ENCODE measurements around the gene KCTD15.

- no peak for TF ChIP-seq EZH2 (IDR thresholded peaks at IDR 0.05; ENCODE audit: borderline replicate concordance, low read length)
- TF ChIP-seq, protein P1, sequence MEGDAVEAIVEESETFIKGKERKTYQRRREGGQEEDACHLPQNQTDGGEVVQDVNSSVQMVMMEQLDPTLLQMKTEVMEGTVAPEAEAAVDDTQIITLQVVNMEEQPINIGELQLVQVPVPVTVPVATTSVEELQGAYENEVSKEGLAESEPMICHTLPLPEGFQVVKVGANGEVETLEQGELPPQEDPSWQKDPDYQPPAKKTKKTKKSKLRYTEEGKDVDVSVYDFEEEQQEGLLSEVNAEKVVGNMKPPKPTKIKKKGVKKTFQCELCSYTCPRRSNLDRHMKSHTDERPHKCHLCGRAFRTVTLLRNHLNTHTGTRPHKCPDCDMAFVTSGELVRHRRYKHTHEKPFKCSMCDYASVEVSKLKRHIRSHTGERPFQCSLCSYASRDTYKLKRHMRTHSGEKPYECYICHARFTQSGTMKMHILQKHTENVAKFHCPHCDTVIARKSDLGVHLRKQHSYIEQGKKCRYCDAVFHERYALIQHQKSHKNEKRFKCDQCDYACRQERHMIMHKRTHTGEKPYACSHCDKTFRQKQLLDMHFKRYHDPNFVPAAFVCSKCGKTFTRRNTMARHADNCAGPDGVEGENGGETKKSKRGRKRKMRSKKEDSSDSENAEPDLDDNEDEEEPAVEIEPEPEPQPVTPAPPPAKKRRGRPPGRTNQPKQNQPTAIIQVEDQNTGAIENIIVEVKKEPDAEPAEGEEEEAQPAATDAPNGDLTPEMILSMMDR (IDR thresholded peaks at IDR 0.05; ENCODE audit: low read length) = no peak
Measured at GRCh38 chr19:33831825-33832224, 35.2 kb downstream of the KCTD15 start.
